ENCODE data around the gene CMPK1.

DNA sequence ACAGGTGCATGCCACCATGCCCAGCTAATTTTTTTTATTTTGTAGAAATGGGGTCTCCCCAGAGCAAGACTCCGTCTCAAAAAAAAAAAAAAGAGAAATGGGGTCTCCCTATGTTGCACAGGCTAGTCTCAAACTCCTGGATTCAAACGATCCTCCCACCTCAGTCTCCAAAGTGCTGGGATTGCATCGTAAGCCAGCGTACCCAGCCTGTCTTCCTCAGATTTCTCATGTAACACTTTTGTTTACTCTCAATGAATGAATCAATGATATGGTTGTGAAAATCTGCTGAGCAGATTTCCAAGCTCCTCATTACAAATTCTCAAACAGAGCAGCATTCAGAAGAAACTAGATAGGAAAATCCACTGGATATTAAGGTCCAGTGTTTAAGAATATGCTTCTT is 6.6 kb downstream of the CMPK1 start:
- TF ChIP-seq, protein P1, sequence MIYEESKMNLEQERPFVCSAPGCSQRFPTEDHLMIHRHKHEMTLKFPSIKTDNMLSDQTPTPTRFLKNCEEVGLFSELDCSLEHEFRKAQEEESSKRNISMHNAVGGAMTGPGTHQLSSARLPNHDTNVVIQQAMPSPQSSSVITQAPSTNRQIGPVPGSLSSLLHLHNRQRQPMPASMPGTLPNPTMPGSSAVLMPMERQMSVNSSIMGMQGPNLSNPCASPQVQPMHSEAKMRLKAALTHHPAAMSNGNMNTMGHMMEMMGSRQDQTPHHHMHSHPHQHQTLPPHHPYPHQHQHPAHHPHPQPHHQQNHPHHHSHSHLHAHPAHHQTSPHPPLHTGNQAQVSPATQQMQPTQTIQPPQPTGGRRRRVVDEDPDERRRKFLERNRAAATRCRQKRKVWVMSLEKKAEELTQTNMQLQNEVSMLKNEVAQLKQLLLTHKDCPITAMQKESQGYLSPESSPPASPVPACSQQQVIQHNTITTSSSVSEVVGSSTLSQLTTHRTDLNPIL (CRISPR knock-in tag; IDR thresholded peaks at IDR 0.05; ENCODE audit: low read depth), result no peak
- TF ChIP-seq, protein P2, sequence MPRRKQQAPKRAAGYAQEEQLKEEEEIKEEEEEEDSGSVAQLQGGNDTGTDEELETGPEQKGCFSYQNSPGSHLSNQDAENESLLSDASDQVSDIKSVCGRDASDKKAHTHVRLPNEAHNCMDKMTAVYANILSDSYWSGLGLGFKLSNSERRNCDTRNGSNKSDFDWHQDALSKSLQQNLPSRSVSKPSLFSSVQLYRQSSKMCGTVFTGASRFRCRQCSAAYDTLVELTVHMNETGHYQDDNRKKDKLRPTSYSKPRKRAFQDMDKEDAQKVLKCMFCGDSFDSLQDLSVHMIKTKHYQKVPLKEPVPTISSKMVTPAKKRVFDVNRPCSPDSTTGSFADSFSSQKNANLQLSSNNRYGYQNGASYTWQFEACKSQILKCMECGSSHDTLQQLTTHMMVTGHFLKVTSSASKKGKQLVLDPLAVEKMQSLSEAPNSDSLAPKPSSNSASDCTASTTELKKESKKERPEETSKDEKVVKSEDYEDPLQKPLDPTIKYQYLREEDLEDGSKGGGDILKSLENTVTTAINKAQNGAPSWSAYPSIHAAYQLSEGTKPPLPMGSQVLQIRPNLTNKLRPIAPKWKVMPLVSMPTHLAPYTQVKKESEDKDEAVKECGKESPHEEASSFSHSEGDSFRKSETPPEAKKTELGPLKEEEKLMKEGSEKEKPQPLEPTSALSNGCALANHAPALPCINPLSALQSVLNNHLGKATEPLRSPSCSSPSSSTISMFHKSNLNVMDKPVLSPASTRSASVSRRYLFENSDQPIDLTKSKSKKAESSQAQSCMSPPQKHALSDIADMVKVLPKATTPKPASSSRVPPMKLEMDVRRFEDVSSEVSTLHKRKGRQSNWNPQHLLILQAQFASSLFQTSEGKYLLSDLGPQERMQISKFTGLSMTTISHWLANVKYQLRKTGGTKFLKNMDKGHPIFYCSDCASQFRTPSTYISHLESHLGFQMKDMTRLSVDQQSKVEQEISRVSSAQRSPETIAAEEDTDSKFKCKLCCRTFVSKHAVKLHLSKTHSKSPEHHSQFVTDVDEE (CRISPR knock-in tag; IDR thresholded peaks at IDR 0.05), result no peak
- TF ChIP-seq SNAI2 (CRISPR knock-in tag; IDR thresholded peaks at IDR 0.05) (no peak), ESRRG (CRISPR knock-in tag; IDR thresholded peaks at IDR 0.05) (no peak), ARNTL (CRISPR knock-in tag; IDR thresholded peaks at IDR 0.05; ENCODE audit: borderline replicate concordance, low read depth) (no peak), ZNF8 (CRISPR knock-in tag; IDR thresholded peaks at IDR 0.05) (no peak), BACH2 (CRISPR knock-in tag; IDR thresholded peaks at IDR 0.05; ENCODE audit: borderline replicate concordance) (no peak), GLIS3 (CRISPR knock-in tag; IDR thresholded peaks at IDR 0.05) (no peak)
- TF ChIP-seq, protein P3, sequence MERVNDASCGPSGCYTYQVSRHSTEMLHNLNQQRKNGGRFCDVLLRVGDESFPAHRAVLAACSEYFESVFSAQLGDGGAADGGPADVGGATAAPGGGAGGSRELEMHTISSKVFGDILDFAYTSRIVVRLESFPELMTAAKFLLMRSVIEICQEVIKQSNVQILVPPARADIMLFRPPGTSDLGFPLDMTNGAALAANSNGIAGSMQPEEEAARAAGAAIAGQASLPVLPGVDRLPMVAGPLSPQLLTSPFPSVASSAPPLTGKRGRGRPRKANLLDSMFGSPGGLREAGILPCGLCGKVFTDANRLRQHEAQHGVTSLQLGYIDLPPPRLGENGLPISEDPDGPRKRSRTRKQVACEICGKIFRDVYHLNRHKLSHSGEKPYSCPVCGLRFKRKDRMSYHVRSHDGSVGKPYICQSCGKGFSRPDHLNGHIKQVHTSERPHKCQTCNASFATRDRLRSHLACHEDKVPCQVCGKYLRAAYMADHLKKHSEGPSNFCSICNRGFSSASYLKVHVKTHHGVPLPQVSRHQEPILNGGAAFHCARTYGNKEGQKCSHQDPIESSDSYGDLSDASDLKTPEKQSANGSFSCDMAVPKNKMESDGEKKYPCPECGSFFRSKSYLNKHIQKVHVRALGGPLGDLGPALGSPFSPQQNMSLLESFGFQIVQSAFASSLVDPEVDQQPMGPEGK (CRISPR knock-in tag; IDR thresholded peaks at IDR 0.05; ENCODE audit: borderline replicate concordance), result no peak
- TF ChIP-seq, protein P4, sequence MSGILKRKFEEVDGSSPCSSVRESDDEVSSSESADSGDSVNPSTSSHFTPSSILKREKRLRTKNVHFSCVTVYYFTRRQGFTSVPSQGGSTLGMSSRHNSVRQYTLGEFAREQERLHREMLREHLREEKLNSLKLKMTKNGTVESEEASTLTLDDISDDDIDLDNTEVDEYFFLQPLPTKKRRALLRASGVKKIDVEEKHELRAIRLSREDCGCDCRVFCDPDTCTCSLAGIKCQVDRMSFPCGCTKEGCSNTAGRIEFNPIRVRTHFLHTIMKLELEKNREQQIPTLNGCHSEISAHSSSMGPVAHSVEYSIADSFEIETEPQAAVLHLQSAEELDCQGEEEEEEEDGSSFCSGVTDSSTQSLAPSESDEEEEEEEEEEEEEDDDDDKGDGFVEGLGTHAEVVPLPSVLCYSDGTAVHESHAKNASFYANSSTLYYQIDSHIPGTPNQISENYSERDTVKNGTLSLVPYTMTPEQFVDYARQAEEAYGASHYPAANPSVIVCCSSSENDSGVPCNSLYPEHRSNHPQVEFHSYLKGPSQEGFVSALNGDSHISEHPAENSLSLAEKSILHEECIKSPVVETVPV (CRISPR knock-in tag; IDR thresholded peaks at IDR 0.05), result no peak
